Erythroblast (primary cell): ENCODE measurements around the gene KCNC3.

Experiments
- DNase-seq, 2 experiments: peaks; one replicate each; lab custom pipeline; 2025; lab: John Stamatoyannopoulos, UW
- GATA1 ChIP-seq: IDR thresholded peaks from 2 replicates; pipeline ENCODE4 v1.6.1; 2011; ENCODE audit warnings: low read depth, mild to moderate bottlenecking, control low read depth, low read length, moderate library complexity
- POLR2A ChIP-seq: IDR thresholded peaks from 2 replicates; pipeline ENCODE4 v1.6.1; 2011; ENCODE audit warnings: mild to moderate bottlenecking, low read length

KCNC3 gene

GRCh38 chr19:50329146-50329925 lies at the start of gene KCNC3:
Gene KCNC3 (minus strand): TSS chr19:50329377. CDS start chr19:50329082, 295 bp downstream.
- peak; percentile 93 to 96 for DNase-seq
- TF ChIP-seq POLR2A = peak; percentile 34
- TF ChIP-seq GATA1 = no peak

- DNase-seq = no peak
- TF ChIP-seq GATA1 = no peak
Measured at GRCh38 chr19:50378863-50379236, 49.7 kb upstream of the KCNC3 start.

GRCh38 chr19:50378169-50378862 lies 49.1 kb upstream of the KCNC3 start:
- TF ChIP-seq POLR2A (no peak), GATA1 (no peak)
- DNase-seq = no peak

- TF ChIP-seq POLR2A = peak; percentile 53
- TF ChIP-seq GATA1 = no peak
- DNase-seq = peak; percentile 89 to 91
Measured at GRCh38 chr19:50377517-50377916, 48.3 kb upstream of the KCNC3 start.

- DNase-seq = peak; percentile 90 to 93
- TF ChIP-seq GATA1 (no peak), POLR2A (no peak)
Measured at GRCh38 chr19:50377051-50377461, 47.9 kb upstream of the KCNC3 start.

- peak; percentile 92 for TF ChIP-seq POLR2A
- TF ChIP-seq GATA1 = no peak
- DNase-seq = peak; percentile 99
Measured at GRCh38 chr19:50376166-50377050, 47.2 kb upstream of the KCNC3 start, which contains the start of gene NR1H2. Gene NR1H2 (plus strand): TSS chr19:50376457. CDS start chr19:50377606, 1,149 bp downstream.

- DNase-seq = no peak
- TF ChIP-seq GATA1 (no peak), POLR2A (no peak)
Measured at GRCh38 chr19:50371914-50372475, 42.8 kb upstream of the KCNC3 start.

GRCh38 chr19:50368649-50369570 lies 39.7 kb upstream of the KCNC3 start:
- peak; percentile 88 to 90 for DNase-seq
- TF ChIP-seq GATA1 (no peak), POLR2A (no peak)

GRCh38 chr19:50365434-50366306 lies 36.5 kb upstream of the KCNC3 start, which contains the start of gene NAPSA:
Gene NAPSA (minus strand): TSS chr19:50365639. CDS start chr19:50365621, 18 bp downstream.
- DNase-seq = no peak
- TF ChIP-seq POLR2A (no peak), GATA1 (no peak)

GRCh38 chr19:50362656-50363424 lies 33.7 kb upstream of the KCNC3 start:
- no peak for DNase-seq
- TF ChIP-seq POLR2A (no peak), GATA1 (no peak)

GRCh38 chr19:50362030-50362412 lies 32.8 kb upstream of the KCNC3 start:
- DNase-seq = no peak
- TF ChIP-seq GATA1 = no peak
- no peak for TF ChIP-seq POLR2A
